Ecto neural progenitor cell (in vitro differentiated cells): ENCODE data around the gene MAPKAPK2.
"Not testable (repeated sequence)": the region's sequence is repeated elsewhere in the genome, so short reads cannot be mapped to it uniquely, and the experiment has no call there.

Experiments
- DNase-seq: peaks from one replicate; pipeline ENCODE4 v3.0.0-alpha.2; 2018; ENCODE audit warnings: low spot score

The MAPKAPK2 gene

GRCh38 chr1:206684478-206685333 lies at the start of gene MAPKAPK2:
MAPKAPK2 (plus strand) TSS chr1:206684905; CDS start chr1:206685230, 325 bp downstream.
- peak; percentile 89 for DNase-seq

DNA sequence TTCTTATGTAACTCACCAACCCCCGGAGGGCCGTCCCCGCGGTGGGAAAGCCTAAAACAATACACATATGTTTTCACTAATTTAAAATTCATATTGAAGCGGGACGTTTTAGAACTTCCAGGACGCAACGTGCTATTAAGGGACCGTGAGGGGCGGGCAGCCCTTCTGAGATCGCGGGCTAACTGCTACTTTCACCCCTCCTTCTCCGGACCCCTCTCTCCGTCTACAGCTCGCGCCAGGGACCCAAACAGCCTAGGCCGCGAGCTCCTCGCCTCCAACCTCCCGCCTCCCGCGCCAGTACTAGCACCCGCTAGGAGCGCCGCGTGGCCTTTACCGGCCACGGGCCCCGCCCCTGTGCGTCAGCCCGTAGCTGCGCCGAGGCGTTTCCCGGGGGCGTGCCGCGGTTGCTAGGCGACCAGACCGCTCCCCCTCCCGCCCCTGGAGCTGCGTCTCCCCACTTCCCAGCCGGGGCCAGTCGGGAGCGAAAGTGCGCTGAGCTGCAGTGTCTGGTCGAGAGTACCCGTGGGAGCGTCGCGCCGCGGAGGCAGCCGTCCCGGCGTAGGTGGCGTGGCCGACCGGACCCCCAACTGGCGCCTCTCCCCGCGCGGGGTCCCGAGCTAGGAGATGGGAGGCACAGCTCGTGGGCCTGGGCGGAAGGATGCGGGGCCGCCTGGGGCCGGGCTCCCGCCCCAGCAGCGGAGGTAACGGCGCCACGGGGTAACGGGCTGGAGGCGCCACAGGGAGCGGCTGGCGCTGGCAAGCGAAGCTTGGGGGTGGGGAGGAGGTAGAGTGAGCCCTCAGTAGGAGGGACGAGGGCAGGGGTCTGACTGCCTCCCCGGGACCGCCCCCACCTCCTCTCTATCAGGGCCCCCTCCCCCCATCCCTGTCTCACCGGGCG lies 49.4 kb upstream of the MAPKAPK2 start, which contains the start of gene DYRK3:
Gene DYRK3, plus strand, starts transcription at position 457 of the 898 bp plus-strand sequence. Its CDS starts 168 bp downstream, at position 625.
- peak; percentile 96 for DNase-seq

GRCh38 chr1:206635978-206636345 lies 48.7 kb upstream of the MAPKAPK2 start:
- no peak for DNase-seq

DNA sequence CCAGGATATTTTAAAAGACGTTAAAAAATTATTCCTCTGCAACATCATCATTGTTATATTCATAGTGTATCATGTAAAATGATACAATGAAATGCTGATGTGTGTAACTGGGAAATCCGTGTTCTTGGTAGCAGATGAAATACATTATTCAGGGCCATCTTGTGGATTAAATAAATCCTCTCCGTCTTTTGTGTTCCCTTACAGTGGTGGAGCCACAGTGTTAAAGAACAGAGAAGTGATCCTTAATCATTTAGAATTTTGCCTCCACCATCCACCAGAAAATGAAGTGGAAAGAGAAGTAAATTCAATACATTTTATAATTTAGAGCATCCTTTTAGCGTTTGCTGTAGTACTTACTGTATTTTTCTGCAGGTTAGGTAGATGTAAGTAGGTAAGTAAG lies 48.0 kb upstream of the MAPKAPK2 start:
- DNase-seq = no peak

- no peak for DNase-seq
These were observed 47.1 kb upstream of the MAPKAPK2 start for GRCh38 chr1:206637605-206638004.

GRCh38 chr1:206642074-206642473 lies 42.6 kb upstream of the MAPKAPK2 start:
- not testable (repeated sequence) for DNase-seq

DNA sequence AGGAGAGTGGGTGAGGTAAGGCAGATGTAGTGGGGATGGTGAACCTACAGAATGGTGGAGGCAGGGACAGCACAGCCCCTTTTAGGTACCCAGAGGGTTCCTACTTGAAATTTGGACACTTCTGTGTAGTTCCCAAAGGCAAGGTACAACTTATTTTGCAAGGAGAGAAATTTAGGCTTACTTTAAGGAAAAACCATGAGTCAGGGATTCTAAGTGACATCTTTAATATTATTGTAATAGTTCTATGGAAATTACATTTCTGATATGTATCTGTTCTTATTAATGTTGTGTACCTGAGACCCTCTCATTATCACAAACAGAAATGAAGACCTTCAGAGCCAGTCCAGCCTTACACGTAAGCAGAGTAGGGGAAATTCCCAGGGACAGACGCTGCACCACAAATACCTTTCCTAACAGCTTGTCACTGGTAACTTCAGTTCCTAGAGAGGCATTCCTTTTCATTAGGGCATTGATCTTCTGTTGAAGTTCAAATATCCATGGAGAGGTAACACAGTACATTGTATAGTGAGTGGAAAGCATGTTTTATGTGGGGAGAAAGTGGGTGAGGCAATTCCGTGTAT lies 41.5 kb upstream of the MAPKAPK2 start:
- DNase-seq = no peak

DNA sequence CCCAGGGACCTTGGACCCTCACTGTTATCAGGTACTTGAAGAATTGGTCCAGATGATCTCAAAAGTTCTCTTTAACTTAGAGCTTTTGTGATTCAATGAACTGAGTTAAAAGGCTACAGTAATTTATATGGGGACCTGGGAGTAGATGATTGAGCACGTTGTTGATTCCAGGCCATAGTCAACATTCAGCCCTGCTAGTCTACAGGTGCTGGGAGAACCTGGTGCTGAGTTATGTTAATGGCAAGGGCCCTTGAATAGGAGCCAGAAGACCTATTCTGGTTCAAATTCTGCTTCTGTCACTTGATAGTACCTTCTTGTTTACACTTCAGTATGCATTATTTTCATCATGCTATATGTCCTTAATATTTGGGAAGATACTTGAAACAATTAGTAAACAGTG lies 38.2 kb upstream of the MAPKAPK2 start:
- no peak for DNase-seq

- DNase-seq = no peak
These were observed 37.5 kb upstream of the MAPKAPK2 start for GRCh38 chr1:206647224-206647623.

DNA sequence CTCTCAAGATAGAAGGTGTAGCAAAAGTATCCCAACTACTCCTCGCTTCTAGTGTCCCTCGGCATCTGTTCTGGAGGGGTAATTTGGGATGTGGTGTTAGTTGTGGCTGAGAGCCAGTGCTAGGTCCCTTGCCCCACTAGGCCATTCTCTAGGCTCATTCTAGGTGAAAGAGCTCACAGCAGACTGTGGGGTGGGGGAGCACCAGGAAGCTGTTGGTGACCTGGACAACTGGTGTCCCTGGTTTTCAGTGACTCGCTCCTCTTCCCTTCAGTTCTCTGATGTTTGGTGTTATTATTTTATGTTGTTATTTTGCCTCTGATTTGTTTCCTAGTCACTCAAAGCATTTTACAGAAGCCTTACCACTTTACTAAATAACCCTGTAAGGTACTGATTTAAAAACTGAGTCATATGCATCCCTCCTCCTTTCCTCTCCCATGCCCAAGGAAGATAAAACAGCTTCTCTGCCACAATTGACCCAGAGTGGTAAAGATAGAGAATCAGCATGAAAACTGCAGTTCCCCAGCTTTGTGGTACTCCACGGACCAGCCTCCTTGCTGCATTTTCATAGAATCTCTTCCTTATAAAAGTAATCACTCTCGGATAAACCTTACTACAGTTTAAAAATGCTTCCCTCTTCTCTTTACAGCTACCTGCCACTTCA lies 35.3 kb upstream of the MAPKAPK2 start:
- DNase-seq = no peak

DNA sequence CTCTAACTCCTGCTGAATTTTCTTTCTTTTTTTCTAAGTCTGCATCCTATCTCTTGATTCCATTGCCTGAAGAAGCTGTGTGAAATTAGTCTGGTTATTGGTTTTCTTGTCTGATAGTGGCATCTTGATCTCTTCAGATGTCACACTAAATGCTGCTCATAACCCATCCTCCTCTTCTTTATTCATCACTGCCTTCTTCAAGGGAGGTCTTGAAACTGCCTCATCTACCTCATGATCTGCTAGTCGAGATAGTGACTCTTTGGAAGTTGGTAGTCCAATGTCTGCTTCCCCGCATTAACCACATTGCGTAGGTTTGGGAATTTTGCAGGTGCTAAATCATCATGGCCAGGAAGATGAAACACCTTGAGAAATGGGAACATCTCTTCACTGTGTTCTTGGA lies 33.7 kb upstream of the MAPKAPK2 start:
- DNase-seq = no peak

- DNase-seq = no peak
These were observed 32.5 kb upstream of the MAPKAPK2 start for GRCh38 chr1:206651958-206652890.

DNA sequence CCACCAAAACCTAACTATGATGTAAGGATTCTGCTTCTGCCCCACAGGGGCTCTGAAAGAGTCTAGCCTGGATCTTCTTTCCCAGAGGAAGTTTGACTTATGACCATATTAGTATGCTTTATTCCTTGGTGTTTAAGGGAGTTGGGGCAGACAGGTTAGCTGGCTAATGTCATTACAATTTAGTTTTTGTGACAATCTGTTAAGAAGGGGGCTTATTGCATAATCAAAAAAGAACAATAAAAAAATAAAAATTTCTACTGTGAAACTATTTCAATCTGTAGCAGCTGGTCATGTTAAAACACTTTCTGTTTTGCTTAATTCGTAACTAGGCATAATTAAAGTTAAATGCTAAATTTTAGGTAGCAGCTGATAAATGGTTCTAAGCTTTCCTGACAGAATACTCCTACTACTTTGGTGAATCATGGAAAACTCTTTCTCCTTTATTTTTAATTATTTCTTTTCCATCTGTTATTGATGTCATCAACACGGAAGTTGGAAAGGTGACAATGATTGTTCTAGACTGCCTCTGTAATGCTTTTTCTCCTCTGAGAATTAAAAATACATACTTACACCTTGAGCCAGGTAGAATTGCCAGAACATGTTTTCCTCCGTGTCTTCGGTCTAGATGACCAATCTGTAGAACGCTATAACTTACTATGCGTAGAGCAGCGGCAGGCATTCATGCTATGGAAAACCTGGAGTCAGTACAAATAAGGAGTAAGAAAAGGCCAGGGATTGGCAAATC lies 30.8 kb upstream of the MAPKAPK2 start:
- DNase-seq = no peak

DNA sequence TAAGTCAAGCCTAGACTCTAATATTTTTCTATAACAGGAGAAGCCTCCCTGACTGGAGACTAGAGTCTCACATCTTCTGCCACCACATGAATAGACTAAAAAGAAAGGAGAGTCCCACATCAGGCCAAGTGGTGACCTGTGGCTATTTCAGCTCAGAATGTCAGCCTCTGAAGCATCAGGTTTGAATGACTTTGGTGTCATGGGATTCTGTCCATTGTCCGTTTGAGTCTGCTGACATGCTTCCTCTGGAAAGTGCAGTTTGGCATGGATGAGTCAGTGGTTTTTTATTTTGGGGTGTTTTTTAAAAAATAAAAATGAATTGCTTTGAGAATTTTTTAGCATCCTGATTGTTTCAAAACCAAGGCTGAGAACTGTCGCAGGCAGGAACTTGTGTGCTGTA lies 29.9 kb upstream of the MAPKAPK2 start:
- DNase-seq = no peak

DNA sequence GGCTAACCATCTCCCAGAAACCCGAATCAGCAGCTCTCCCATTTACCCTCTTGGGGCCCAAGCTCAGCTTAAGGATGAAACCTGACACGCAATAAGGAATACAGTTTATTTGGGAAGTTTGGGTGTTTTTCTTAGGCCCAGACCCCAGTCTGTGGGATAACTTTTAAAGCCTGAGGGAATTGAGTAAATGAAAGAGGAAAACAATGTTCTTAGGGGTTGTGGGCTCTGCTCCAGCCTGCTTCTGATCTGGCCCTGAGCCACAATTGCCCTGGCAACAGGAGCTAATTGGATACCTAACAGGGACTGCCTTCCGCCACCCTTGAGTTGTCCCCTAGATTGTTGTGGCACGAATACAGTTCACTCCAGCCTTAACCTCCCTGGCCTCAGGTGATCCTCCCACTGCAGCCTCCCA lies 29.2 kb upstream of the MAPKAPK2 start:
- no peak for DNase-seq

- DNase-seq = no peak
These were observed 27.8 kb upstream of the MAPKAPK2 start for GRCh38 chr1:206656936-206657335.

DNA sequence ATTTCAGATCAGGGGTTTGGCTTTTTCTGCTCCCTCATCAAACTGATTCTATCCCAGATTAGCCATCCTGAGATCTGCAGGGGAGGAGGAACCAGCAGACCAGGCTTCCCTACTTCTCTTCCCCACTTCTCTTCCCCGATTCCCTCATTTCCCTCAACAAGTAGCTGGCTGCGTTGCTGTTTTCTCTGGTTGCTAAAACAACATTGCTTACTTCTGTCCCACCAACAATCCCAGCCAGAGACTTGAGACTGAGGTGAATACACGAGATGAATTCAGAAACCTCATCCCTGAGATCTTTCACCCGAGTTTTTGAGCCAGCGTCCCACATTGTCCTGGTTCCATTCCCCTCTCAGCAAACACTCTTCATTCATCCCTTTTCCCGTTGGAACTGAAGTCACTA lies 27.0 kb upstream of the MAPKAPK2 start:
- DNase-seq = no peak

GRCh38 chr1:206658264-206658980 lies 26.3 kb upstream of the MAPKAPK2 start:
- peak; percentile 85 for DNase-seq

- DNase-seq = no peak
These were observed 25.8 kb upstream of the MAPKAPK2 start for GRCh38 chr1:206658981-206659273.

- no peak for DNase-seq
These were observed 24.6 kb upstream of the MAPKAPK2 start for GRCh38 chr1:206660136-206660535.
